CD4-positive, alpha-beta memory T cell (primary cell): ENCODE results near the gene TRAPPC2L. TPM values are rescaled to one million over a fixed set of nuclear protein-coding genes. Genes with fewer than 3 reads are reported as not detected.

Source experiments
- CTCF ChIA-PET: fragments of 350-600 bp; sonication (Branson Sonifier 250); formaldehyde crosslinking; loops from one replicate; lab custom pipeline; 2021; ENCODE audit warnings: inconsistent platforms; ENCODE audit not compliant: partially characterized antibody; lab: Charles Lee
- POLR2A ChIA-PET: fragments of 350-600 bp; sonication (Branson Sonifier 250); formaldehyde crosslinking; loops from one replicate; lab custom pipeline; 2021; ENCODE audit not compliant: partially characterized antibody; lab: Charles Lee
- DNase-seq, 5 donors: peaks; one replicate each; pipeline versions ENCODE4 v3.0.0 to v3.0.0-alpha.2; 2020 to 2022; ENCODE audit warnings: mixed read lengths in 1 of 5
- H3K27ac ChIP-seq: one replicate; pipeline ENCODE4 v1.7.0; 2013; ENCODE audit warnings: low read depth, low read length
- H3K27me3 ChIP-seq: 2 replicates; pipeline ENCODE4 v1.7.0; 2013; ENCODE audit warnings: mild to moderate bottlenecking, low read length, moderate library complexity; ENCODE audit not compliant: insufficient read depth
- H3K36me3 ChIP-seq: 2 replicates; pipeline ENCODE4 v1.7.0; 2013; ENCODE audit warnings: mild to moderate bottlenecking, low read length, moderate library complexity; ENCODE audit not compliant: insufficient read depth
- H3K4me1 ChIP-seq: 2 replicates; pipeline ENCODE4 v1.7.0; 2013; ENCODE audit warnings: mild to moderate bottlenecking, low read length, moderate library complexity; ENCODE audit not compliant: insufficient read depth
- H3K4me3 ChIP-seq, 2 donors: one replicate each; pipeline ENCODE4 v1.7.0; 2013; ENCODE audit warnings: low read length in 2 of 2, mild to moderate bottlenecking in 1 of 2
- H3K9me3 ChIP-seq, 2 donors: one replicate each; pipeline ENCODE4 v1.7.0; 2013; ENCODE audit warnings: low read length in 2 of 2, control low read depth in 1 of 2; ENCODE audit not compliant: control insufficient read depth in 1 of 2
- H3K27ac Mint-ChIP-seq, 7 donors: one replicate each; pipeline ENCODE4 v1.8.0; 2020 to 2021; ENCODE audit warnings: mixed read lengths in 7 of 7, mild to moderate bottlenecking in 6 of 7, inconsistent platforms in 3 of 7, moderate library complexity in 3 of 7
- H3K27me3 Mint-ChIP-seq, 2 donors: one replicate each; pipeline ENCODE4 v1.8.0; 2020 to 2021; ENCODE audit warnings: mixed read lengths in 2 of 2
- H3K36me3 Mint-ChIP-seq, 2 donors: one replicate each; pipeline ENCODE4 v1.8.0; 2020 to 2021; ENCODE audit warnings: mixed read lengths in 2 of 2, inconsistent platforms in 1 of 2, mild to moderate bottlenecking in 1 of 2
- H3K4me1 Mint-ChIP-seq, 4 donors: one replicate each; pipeline ENCODE4 v1.8.0; 2020 to 2021; ENCODE audit warnings: mixed read lengths in 4 of 4, mild to moderate bottlenecking in 1 of 4
- H3K4me3 Mint-ChIP-seq, 8 donors: one replicate each; pipeline ENCODE4 v1.8.0; 2020 to 2021; ENCODE audit warnings: mixed read lengths in 8 of 8, mild to moderate bottlenecking in 7 of 8, moderate library complexity in 6 of 8, inconsistent platforms in 3 of 8
- H3K9me3 Mint-ChIP-seq, 8 donors: one replicate each; pipeline ENCODE4 v1.8.0; 2020 to 2021; ENCODE audit warnings: mixed read lengths in 8 of 8, mild to moderate bottlenecking in 5 of 8, inconsistent platforms in 3 of 8, moderate library complexity in 1 of 8
- intact Hi-C: fragments of 100-400 bp; cut with micrococcal nuclease; formaldehyde crosslinking; loops from one replicate; pipeline ENCODE4 v1.15.1; 2023
- polyA plus RNA-seq, 2 donors: library from polyadenylated mRNA; unstranded; fragments of 300-500 nt; fragmentation: Illumina TruSeq; gene quantifications; one replicate each; pipeline ENCODE4 v1.2.3, GENCODE V29; 2021
- total RNA-seq, 2 experiments: library from RNA; stranded (reverse); gene quantifications; one replicate each; pipeline ENCODE4 v1.2.3, GENCODE V29; 2021

The TRAPPC2L gene
- total and polyA plus RNA-seq, 4 experiments from 2014 or later = 66.6 to 105 (median 85.7) TPM

DNA sequence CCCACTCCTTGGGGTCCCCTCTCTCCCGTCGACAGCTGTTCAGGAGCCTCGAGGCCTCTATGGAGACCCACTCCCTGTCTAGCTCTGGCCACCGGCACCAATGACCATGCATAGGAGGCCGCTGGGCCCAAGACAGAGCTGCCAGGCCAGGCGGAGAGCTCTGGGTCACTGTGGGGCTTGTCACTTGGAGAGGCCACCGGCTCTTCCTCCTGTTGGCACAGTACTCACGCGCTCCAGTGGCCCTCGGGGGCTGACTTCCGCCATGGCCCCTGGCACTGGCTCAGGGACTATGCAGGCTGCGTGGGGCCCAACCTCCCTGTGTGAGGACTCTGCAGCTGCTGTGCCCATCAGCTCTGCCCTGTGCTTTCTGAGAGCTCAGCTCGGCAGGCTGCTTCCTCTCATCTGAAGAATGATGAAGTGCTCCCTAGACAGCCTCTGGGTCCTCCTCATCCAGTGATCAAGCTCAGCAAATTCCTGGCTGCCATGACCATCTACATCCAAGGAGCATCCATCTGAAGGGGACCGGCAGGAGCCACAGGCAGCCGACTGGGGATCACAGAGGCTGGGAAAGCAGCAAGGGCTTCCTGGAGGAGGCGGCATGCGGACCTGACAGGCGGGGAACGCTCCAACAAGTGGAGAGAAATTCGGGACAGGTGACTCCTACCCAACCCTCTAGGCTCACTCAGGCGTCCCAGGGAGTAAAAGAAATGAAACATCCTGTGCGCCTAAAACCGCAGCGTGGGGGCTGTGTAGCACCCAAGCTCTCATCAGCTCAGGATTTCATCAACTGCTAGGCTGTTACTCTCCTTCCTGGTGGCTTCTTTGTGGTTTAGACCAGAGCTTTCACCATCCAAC is 17.0 kb upstream of the TRAPPC2L start:
- peaks cover 5% of the 10 kb centered on the region for H3K36me3 ChIP-seq
- intact Hi-C loops = no loop called here
- CTCF ChIA-PET = interaction anchor here (1.0 kb wide), 1 partner anchor 10 kb away, joined by 4 read pairs; no protein-coding TSS in a partner anchor
- no peaks in the 10 kb centered on the region for H3K9me3 ChIP-seq
- H3K27me3 Mint-ChIP-seq = no peaks in the 10 kb centered on the region
- no peak overlapping the region for H3K27ac ChIP-seq
- POLR2A ChIA-PET = interaction anchor here (0.7 kb wide), 1 partner anchor 17 kb away, joined by 3 read pairs; the partner anchor contains the start of genes GALNS and TRAPPC2L
- no peak overlapping the region for H3K4me3 Mint-ChIP-seq
- no peak overlapping the region for H3K4me3 ChIP-seq
- no peaks in the 10 kb centered on the region for H3K9me3 Mint-ChIP-seq
- peaks cover 0 to 2% (median 0%) of the 10 kb centered on the region in 4 donors for H3K4me1 Mint-ChIP-seq
- H3K4me1 ChIP-seq = no peaks in the 10 kb centered on the region
- H3K36me3 Mint-ChIP-seq = peaks cover 4 to 12% of the 10 kb centered on the region in 2 donors
- no peaks in the 10 kb centered on the region for H3K27me3 ChIP-seq
- no peak overlapping the region for H3K27ac Mint-ChIP-seq
- no peak for DNase-seq

DNA sequence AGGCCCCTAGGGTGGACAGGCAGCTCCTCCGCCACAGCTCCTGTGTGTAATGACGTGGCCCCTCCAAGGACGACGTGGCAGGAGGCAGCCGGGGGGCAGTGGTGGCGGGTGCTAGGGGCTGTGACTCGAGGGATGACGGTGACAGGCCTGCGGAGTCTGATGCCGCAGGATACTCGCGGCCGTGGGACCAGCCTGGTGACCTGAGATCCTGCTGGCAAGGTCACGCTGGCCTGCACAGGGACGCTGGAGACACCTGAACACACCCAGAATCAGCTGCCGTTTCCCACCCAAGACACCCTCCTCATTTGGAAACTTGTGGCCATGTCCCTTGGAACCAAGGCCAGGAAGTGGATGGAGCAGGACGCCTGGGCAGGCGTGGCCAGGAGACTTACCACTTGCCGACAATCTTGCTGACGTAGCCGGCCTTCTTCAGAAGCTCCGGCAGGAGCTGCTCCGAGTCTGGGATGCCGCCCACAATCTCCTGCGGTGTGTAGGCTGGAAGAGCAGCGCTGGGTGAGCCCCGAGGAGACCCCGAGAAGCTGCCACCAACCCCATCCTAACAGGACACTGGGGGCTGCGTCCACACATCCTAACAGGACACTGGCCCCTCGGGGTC is 16.2 kb upstream of the TRAPPC2L start:
- intact Hi-C loops = no loop called here
- Histone ChIP-seq H3K4me3 (no peak overlapping the region), H3K9me3 (no peaks in the 10 kb centered on the region), H3K4me1 (no peaks in the 10 kb centered on the region), H3K27me3 (no peaks in the 10 kb centered on the region), H3K36me3 (peaks cover 5% of the 10 kb centered on the region), H3K27ac (no peak overlapping the region)
- peaks cover 0 to 2% (median 0%) of the 10 kb centered on the region in 4 donors for H3K4me1 Mint-ChIP-seq
- H3K9me3 Mint-ChIP-seq = no peaks in the 10 kb centered on the region
- peaks cover 4 to 9% of the 10 kb centered on the region in 2 donors for H3K36me3 Mint-ChIP-seq
- H3K4me3 Mint-ChIP-seq = no peak overlapping the region
- ChIA-PET POLR2A (no interaction called here), CTCF (interaction anchor here (1.0 kb wide), 1 partner anchor 9 kb away, joined by 4 read pairs; no protein-coding TSS in a partner anchor)
- H3K27me3 Mint-ChIP-seq = no peaks in the 10 kb centered on the region
- H3K27ac Mint-ChIP-seq = no peak overlapping the region
- DNase-seq = no peak

DNA sequence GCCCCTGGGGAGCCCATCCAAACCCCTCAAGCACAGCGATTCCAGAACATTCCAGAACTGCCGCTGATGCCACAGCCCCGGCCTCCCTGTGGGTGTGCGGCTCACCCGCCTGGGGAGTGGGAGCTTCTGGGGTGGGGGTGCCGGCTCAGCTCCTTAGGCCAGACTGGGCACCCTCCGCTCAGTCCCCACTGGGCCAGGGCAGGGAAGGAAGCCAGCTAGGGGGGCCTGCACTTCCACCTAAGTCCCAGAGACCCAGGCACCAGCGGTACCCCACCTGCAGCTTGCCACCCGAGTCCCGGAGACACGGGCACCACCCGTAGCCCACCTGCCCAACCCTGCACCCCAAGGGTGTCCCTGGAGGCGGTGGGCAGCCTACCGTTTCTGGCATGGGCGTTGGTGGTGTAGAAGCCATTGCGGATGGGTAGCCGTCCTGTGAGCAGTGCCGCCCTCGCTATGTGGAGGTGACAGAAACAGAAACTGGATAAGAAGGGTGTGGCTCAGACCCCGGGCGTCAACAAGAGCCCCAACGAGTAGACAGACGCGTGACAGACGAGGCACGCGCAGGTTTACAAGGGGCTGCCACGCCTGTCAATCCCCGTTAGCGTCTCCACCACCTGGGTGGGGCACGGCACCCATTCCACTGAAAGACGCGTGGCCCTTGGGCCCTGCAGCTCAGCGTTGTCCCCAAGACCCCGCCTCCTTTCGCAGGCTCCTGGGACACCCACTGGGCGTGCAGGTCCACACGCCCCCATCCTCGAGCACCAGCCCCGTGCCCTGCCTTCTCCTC is 15.2 kb upstream of the TRAPPC2L start:
- Histone ChIP-seq H3K36me3 (peaks cover 5% of the 10 kb centered on the region), H3K27me3 (no peaks in the 10 kb centered on the region), H3K4me3 (no peak overlapping the region), H3K27ac (no peak overlapping the region), H3K4me1 (no peaks in the 10 kb centered on the region), H3K9me3 (no peaks in the 10 kb centered on the region)
- no peak for DNase-seq
- Mint-ChIP-seq H3K27me3 (no peaks in the 10 kb centered on the region), H3K36me3 (peaks cover 4 to 11% of the 10 kb centered on the region in 2 donors), H3K4me1 (peaks cover 0 to 2% (median 0%) of the 10 kb centered on the region in 4 donors), H3K4me3 (no peak overlapping the region), H3K9me3 (no peaks in the 10 kb centered on the region), H3K27ac (no peak overlapping the region)
- ChIA-PET POLR2A (no interaction called here), CTCF (no interaction called here)
- intact Hi-C loops = no loop called here

GRCh38 chr16:88842308-88842756 is 14.6 kb upstream of the TRAPPC2L start:
- DNase-seq = no peak
- H3K4me1 Mint-ChIP-seq = peaks cover 0 to 2% (median 0%) of the 10 kb centered on the region in 4 donors
- H3K27me3 Mint-ChIP-seq = no peaks in the 10 kb centered on the region
- Histone ChIP-seq H3K4me3 (no peak overlapping the region), H3K4me1 (no peaks in the 10 kb centered on the region), H3K27me3 (no peaks in the 10 kb centered on the region), H3K36me3 (peaks cover 5% of the 10 kb centered on the region), H3K9me3 (no peaks in the 10 kb centered on the region), H3K27ac (no peak overlapping the region)
- intact Hi-C loops = no loop called here
- POLR2A ChIA-PET = interaction anchor here (1.1 kb wide), 1 partner anchor 15 kb away, joined by 3 read pairs; the partner anchor contains the start of genes GALNS and TRAPPC2L
- CTCF ChIA-PET = no interaction called here
- no peaks in the 10 kb centered on the region for H3K9me3 Mint-ChIP-seq
- no peak overlapping the region for H3K4me3 Mint-ChIP-seq
- H3K36me3 Mint-ChIP-seq = peaks cover 4 to 11% of the 10 kb centered on the region in 2 donors
- no peak overlapping the region for H3K27ac Mint-ChIP-seq

DNA sequence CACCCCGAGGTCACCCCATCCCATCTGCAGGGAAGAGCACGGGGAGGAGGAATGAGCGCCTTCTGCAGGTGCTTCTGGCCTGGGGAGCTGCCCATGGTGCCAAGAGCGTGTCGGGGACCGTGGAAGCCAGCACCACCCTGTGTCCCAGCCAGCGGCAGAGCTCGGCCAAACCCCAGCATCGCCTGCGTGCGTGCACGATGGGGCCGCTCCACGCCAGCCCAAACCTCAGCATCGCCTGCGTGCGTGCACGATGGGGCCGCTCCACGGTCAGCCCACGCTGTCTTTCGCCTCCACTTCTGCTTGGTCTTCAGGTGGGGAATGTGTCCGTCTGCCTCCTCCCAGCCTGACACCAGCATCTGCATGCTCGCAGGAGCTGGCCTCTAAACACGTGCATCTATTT is 14.1 kb upstream of the TRAPPC2L start:
- H3K4me1 ChIP-seq = no peaks in the 10 kb centered on the region
- POLR2A ChIA-PET = interaction anchor here (1.1 kb wide), 1 partner anchor 14 kb away, joined by 3 read pairs; the partner anchor contains the start of genes GALNS and TRAPPC2L
- intact Hi-C loops = no loop called here

GRCh38 chr16:88843256-88843655 is 13.7 kb upstream of the TRAPPC2L start:
- H3K27ac Mint-ChIP-seq = peak overlapping the region in 1 of 7 donors; percentile 25
- Histone ChIP-seq H3K27ac (no peak overlapping the region), H3K4me3 (no peak overlapping the region), H3K9me3 (no peaks in the 10 kb centered on the region), H3K27me3 (no peaks in the 10 kb centered on the region), H3K36me3 (peaks cover 5% of the 10 kb centered on the region), H3K4me1 (no peaks in the 10 kb centered on the region)
- peaks cover 0 to 2% (median 0%) of the 10 kb centered on the region in 4 donors for H3K4me1 Mint-ChIP-seq
- intact Hi-C loops = no loop called here
- H3K27me3 Mint-ChIP-seq = no peaks in the 10 kb centered on the region
- H3K9me3 Mint-ChIP-seq = no peaks in the 10 kb centered on the region
- peaks cover 4 to 14% of the 10 kb centered on the region in 2 donors for H3K36me3 Mint-ChIP-seq
- no peak for DNase-seq
- no peak overlapping the region for H3K4me3 Mint-ChIP-seq
- CTCF ChIA-PET = no interaction called here
- POLR2A ChIA-PET = interaction anchor here (1.1 kb wide), 1 partner anchor 14 kb away, joined by 3 read pairs; the partner anchor contains the start of genes GALNS and TRAPPC2L

More for the DNA sequence above, 14.1 kb upstream of the TRAPPC2L start:
- H3K36me3 ChIP-seq = peaks cover 5% of the 10 kb centered on the region
- CTCF ChIA-PET = no interaction called here
- H3K4me3 ChIP-seq = no peak overlapping the region
- peaks cover 0 to 2% (median 0%) of the 10 kb centered on the region in 4 donors for H3K4me1 Mint-ChIP-seq
- no peak overlapping the region for H3K27ac Mint-ChIP-seq
- H3K27ac ChIP-seq = no peak overlapping the region
- no peaks in the 10 kb centered on the region for H3K27me3 Mint-ChIP-seq
- peaks cover 4 to 12% of the 10 kb centered on the region in 2 donors for H3K36me3 Mint-ChIP-seq
- no peak for DNase-seq
- no peaks in the 10 kb centered on the region for H3K9me3 Mint-ChIP-seq
- H3K27me3 ChIP-seq = no peaks in the 10 kb centered on the region
- no peaks in the 10 kb centered on the region for H3K9me3 ChIP-seq
- H3K4me3 Mint-ChIP-seq = no peak overlapping the region
